ENCODE data around the gene HECTD3. TPM values are rescaled to one million over a fixed set of nuclear protein-coding genes. Genes with fewer than 3 reads are reported as not detected.

Gene HECTD3
- total and polyA plus RNA-seq, 4 donors, result 21.9 to 46.7 (median 31.0) TPM

DNA sequence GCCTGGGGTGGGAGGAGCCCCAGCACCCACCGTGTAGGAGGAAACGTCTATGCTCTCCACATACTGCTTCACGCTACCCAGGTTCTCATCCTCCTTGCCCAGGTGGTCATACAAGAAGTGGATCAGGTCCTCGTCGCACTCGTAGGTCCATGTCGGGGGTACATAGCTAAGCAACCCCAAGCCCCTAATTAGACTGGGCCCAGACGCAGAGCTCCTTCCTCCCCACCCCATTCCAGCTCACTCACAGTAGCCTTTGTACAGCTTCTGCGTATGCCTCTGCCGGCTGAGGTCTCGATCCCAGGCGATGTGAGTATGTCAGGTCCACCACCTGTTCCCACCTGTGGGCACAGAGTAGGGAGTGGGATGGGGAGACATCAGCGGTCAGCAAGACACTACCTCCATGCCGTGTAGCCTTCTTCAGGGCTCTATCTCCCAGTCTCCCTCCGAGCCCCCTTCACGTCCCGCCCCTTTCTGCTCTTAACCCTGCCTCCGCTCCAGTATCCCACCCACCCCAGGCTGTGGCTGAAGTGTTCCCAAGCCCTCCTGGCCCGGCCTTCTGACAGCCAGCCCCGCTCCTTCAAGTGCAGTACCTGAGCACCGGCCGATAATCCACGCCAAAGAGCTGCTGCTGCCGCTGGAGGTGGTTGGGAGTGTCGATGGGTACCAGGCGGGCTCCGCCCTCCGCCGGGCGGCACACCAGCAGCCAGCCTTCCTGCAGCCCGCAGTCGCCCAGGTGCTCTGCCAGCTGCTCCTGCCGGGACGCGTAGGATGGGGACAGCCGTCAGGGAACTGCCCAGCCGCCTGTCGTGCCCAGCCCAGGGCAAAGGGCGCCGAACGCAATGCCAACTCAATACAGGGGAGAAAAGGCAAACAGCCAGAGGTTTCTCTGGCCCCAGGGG lies 919 bp downstream of the HECTD3 start:
- Histone ChIP-seq H3K27ac (ENCODE audit: low read depth in 1 of 2, low read length in 1 of 2) (peak overlapping the region in 1 of 2 donors; percentile 84), H3K4me3 (peak overlapping the region; percentile 94), H3K27me3 (ENCODE audit: control insufficient read depth in 3 of 3, insufficient read depth in 3 of 3, low read length in 2 of 3) (no peaks in the 10 kb centered on the region), H3K36me3 (ENCODE audit: control insufficient read depth in 4 of 4, insufficient read depth in 4 of 4, low read length in 4 of 4) (peaks cover 19 to 44% (median 41%) of the 10 kb centered on the region in 4 donors), H3K9ac (ENCODE audit: insufficient read depth in 1 of 2, low read length in 2 of 2) (peak overlapping the region; percentile 2 to 32), H3K9me3 (ENCODE audit: control insufficient read depth in 4 of 4, insufficient read depth in 3 of 4, low read length in 3 of 4) (no peaks in the 10 kb centered on the region), H3K4me1 (ENCODE audit: control insufficient read depth in 5 of 5, insufficient read depth in 5 of 5, low read length in 5 of 5) (peaks cover 0 to 28% (median 20%) of the 10 kb centered on the region in 5 donors)
- TF ChIP-seq CTCF (IDR thresholded peaks at IDR 0.05; ENCODE audit: control extremely low read depth, extremely low read depth), result no peak
- DNase-seq (no peak), ATAC-seq (ENCODE audit: insufficient read depth, low FRiP score) (peak; percentile 15)
- WGBS, 2 donors, result 20 to 29% methylated on average over 41 of the region's 41 CpGs

- no peak overlapping the region for H3K9ac ChIP-seq (ENCODE audit: insufficient read depth in 1 of 2, low read length in 2 of 2)
- ATAC-seq (ENCODE audit: insufficient read depth, low FRiP score) (no peak), DNase-seq (no peak)
- TF ChIP-seq CTCF (IDR thresholded peaks at IDR 0.05; ENCODE audit: control extremely low read depth, extremely low read depth), result no peak
- no peaks in the 10 kb centered on the region for H3K9me3 ChIP-seq (ENCODE audit: control insufficient read depth in 4 of 4, insufficient read depth in 3 of 4, low read length in 3 of 4)
- H3K36me3 ChIP-seq (ENCODE audit: control insufficient read depth in 4 of 4, insufficient read depth in 4 of 4, low read length in 4 of 4), result peaks cover 21 to 48% (median 38%) of the 10 kb centered on the region in 4 donors
- H3K27ac ChIP-seq (ENCODE audit: low read depth in 1 of 2, low read length in 1 of 2), result no peak overlapping the region
- no peaks in the 10 kb centered on the region for H3K27me3 ChIP-seq (ENCODE audit: control insufficient read depth in 3 of 3, insufficient read depth in 3 of 3, low read length in 2 of 3)
- H3K4me1 ChIP-seq (ENCODE audit: control insufficient read depth in 5 of 5, insufficient read depth in 5 of 5, low read length in 5 of 5), result peaks cover 0 to 24% (median 20%) of the 10 kb centered on the region in 5 donors
- 93 to 95% methylated on average over 11 of the region's 11 CpGs for WGBS, 2 donors
- H3K4me3 ChIP-seq, result no peak overlapping the region
Measured at GRCh38 chr1:45009296-45009865, 1.7 kb downstream of the HECTD3 start.

- 95 to 97% methylated on average over 12 of the region's 12 CpGs for WGBS, 2 donors
- H3K27me3 ChIP-seq (ENCODE audit: control insufficient read depth in 3 of 3, insufficient read depth in 3 of 3, low read length in 2 of 3), result no peaks in the 10 kb centered on the region
- TF ChIP-seq CTCF (IDR thresholded peaks at IDR 0.05; ENCODE audit: control extremely low read depth, extremely low read depth), result no peak
- H3K9me3 ChIP-seq (ENCODE audit: control insufficient read depth in 4 of 4, insufficient read depth in 3 of 4, low read length in 3 of 4), result no peaks in the 10 kb centered on the region
- H3K36me3 ChIP-seq (ENCODE audit: control insufficient read depth in 4 of 4, insufficient read depth in 4 of 4, low read length in 4 of 4), result peaks cover 30 to 57% (median 37%) of the 10 kb centered on the region in 4 donors
- ATAC-seq (ENCODE audit: insufficient read depth, low FRiP score) (no peak), DNase-seq (no peak)
- H3K4me1 ChIP-seq (ENCODE audit: control insufficient read depth in 5 of 5, insufficient read depth in 5 of 5, low read length in 5 of 5), result peaks cover 0 to 24% (median 20%) of the 10 kb centered on the region in 5 donors
- no peak overlapping the region for H3K4me3 ChIP-seq
- no peak overlapping the region for H3K27ac ChIP-seq (ENCODE audit: low read depth in 1 of 2, low read length in 1 of 2)
- H3K9ac ChIP-seq (ENCODE audit: insufficient read depth in 1 of 2, low read length in 2 of 2), result no peak overlapping the region
Measured at GRCh38 chr1:45008516-45008915, 2.6 kb downstream of the HECTD3 start.

Data from lung (tissue), 12 donors.